HCT116 (cell line): ENCODE measurements around the gene GATAD2A. TPM values are rescaled to one million over a fixed set of nuclear protein-coding genes. Genes with fewer than 3 reads are reported as not detected.
"Not testable (repeated sequence)": the region's sequence is repeated elsewhere in the genome, so short reads cannot be mapped to it uniquely, and the experiment has no call there.

ENCODE experiments used
- ATAC-seq: fragments of 200-7000 bp; cut with Tn5 transposase; 2 replicates; pipeline ENCODE4 v1.9.1; 2020; ENCODE audit warnings: mild to moderate bottlenecking, moderate library complexity
- BruUV-seq: library from RNA; stranded (reverse); fragments of 400-500 nt; replicated peaks from 2 replicates; lab custom pipeline; 2021; lab: Mats Ljungman, UMichigan
- CTCF ChIA-PET: fragments of 300-600 bp; sonication (Branson Sonifier 250); formaldehyde crosslinking; loops from one replicate; lab custom pipeline; 2021; ENCODE audit warnings: antibody characterized with exemption; lab: Charles Lee
- POLR2A ChIA-PET: fragments of 300-600, 350-600 bp; sonication (Branson Sonifier 250); formaldehyde crosslinking; loops from one replicate; lab custom pipeline; 2021; ENCODE audit warnings: antibody characterized with exemption; lab: Charles Lee
- RAD21 ChIA-PET, 2 experiments: fragments of 300-600 bp; sonication (Branson Sonifier 250); formaldehyde crosslinking; loops; one replicate each; lab custom pipeline; 2023; ENCODE audit warnings: low total read pairs in 2 of 2; ENCODE audit not compliant: uncharacterized antibody in 2 of 2, unreplicated experiment in 2 of 2, low non-redundant PET in 1 of 2; lab: Charles Lee
- DNase-seq: peaks from one replicate; pipeline ENCODE4 v3.0.0-alpha.2; 2010; ENCODE audit warnings: low read depth, low spot score
- H2AFZ ChIP-seq: fragments of 200-600 bp; shearing (Covaris generic), sonication (generic); 2 replicates; pipeline ENCODE4 v1.6.1; 2017; ENCODE audit warnings: low read depth, mixed run types, mixed read lengths, antibody characterized with exemption, low read length; ENCODE audit not compliant: poor library complexity, severe bottlenecking
- H3K27ac ChIP-seq: 2 replicates; pipeline ENCODE4 v1.5.1; 2012; ENCODE audit warnings: low read depth, low read length
- H3K27me3 ChIP-seq: fragments of 200-600 bp; sonication (generic); 2 replicates; pipeline ENCODE4 v1.6.1; 2016; ENCODE audit warnings: mixed run types, low read length, mixed read lengths; ENCODE audit not compliant: insufficient read depth
- H3K36me3 ChIP-seq, 2 experiments: fragments of 200-500 bp in 1 of 2; fragments of 200-600 bp in 1 of 2; sonication (Bioruptor generic) in 1 of 2; sonication (generic) in 1 of 2; 2 replicates each; pipeline versions ENCODE4 v1.5.1 to v1.6.1; 2014 to 2016; ENCODE audit warnings: low read length in 2 of 2, inconsistent platforms in 1 of 2, mixed read lengths in 1 of 2, mixed run types in 1 of 2; ENCODE audit not compliant: insufficient read depth in 2 of 2, control insufficient read depth in 1 of 2
- H3K4me1 ChIP-seq, 2 experiments: fragments of 200-600 bp in 1 of 2; sonication (generic) in 1 of 2; 2 replicates each; pipeline versions ENCODE4 v1.5.1 to v1.6.1; 2012 to 2017; ENCODE audit warnings: low read length in 2 of 2, inconsistent platforms in 1 of 2, mild to moderate bottlenecking in 1 of 2, mixed read lengths in 1 of 2, mixed run types in 1 of 2, moderate library complexity in 1 of 2; ENCODE audit not compliant: insufficient read depth in 2 of 2, control insufficient read depth in 1 of 2
- H3K4me2 ChIP-seq: fragments of 200-600 bp; sonication (generic); 2 replicates; pipeline ENCODE4 v1.6.1; 2017; ENCODE audit warnings: mixed run types, low read length, mixed read lengths
- H3K4me3 ChIP-seq, 2 experiments: fragments of 200-600 bp in 1 of 2; sonication (generic) in 1 of 2; replicated peaks in 1 of 2; 2 replicates each; pipeline ENCODE4 v1.5.1; 2011 to 2016; ENCODE audit warnings: low read length in 2 of 2, control low read depth in 1 of 2, low read depth in 1 of 2, mild to moderate bottlenecking in 1 of 2, mixed read lengths in 1 of 2, mixed run types in 1 of 2
- H3K79me2 ChIP-seq: fragments of 200-600 bp; sonication (generic); 2 replicates; pipeline ENCODE4 v1.6.1; 2017; ENCODE audit warnings: mild to moderate bottlenecking, mixed run types, low read length, moderate library complexity, mixed read lengths; ENCODE audit not compliant: insufficient read depth
- H3K9ac ChIP-seq: fragments of 200-600 bp; sonication (generic); 2 replicates; pipeline ENCODE4 v1.6.1; 2016; ENCODE audit warnings: low read length, mixed read lengths
- H3K9me2 ChIP-seq: fragments of 200-600 bp; sonication (generic), shearing (Covaris generic); 2 replicates; pipeline ENCODE4 v1.6.1; 2017; ENCODE audit warnings: mixed run types, mild to moderate bottlenecking, moderate library complexity; ENCODE audit not compliant: insufficient read depth
- H3K9me3 ChIP-seq, 2 experiments: fragments of 200-500 bp in 1 of 2; fragments of 200-600 bp in 1 of 2; sonication (Bioruptor generic) in 1 of 2; sonication (generic) in 1 of 2; 2 replicates each; pipeline ENCODE4 v1.6.1; 2014 to 2017; ENCODE audit warnings: low read length in 2 of 2, mixed read lengths in 2 of 2, inconsistent platforms in 1 of 2, low read depth in 1 of 2, mild to moderate bottlenecking in 1 of 2, mixed run types in 1 of 2, moderate library complexity in 1 of 2; ENCODE audit not compliant: control insufficient read depth in 1 of 2, insufficient read depth in 1 of 2
- H4K20me1 ChIP-seq: fragments of 200-600 bp; sonication (generic), shearing (Covaris generic); 2 replicates; pipeline ENCODE4 v1.6.1; 2017; ENCODE audit warnings: mixed run types, mild to moderate bottlenecking, moderate library complexity; ENCODE audit not compliant: insufficient read depth
- EZH2phosphoT487 ChIP-seq: fragments of 200-600 bp; IDR thresholded peaks from 2 replicates; pipeline ENCODE4 v1.6.1; 2018; ENCODE audit warnings: antibody characterized with exemption, borderline replicate concordance
- FOSL1 ChIP-seq: IDR thresholded peaks from 2 replicates; pipeline ENCODE4 v1.6.1; 2012; ENCODE audit warnings: low read depth
- JUND ChIP-seq: IDR thresholded peaks from 2 replicates; pipeline ENCODE4 v1.6.1; 2012
- POLR2AphosphoS5 ChIP-seq: IDR thresholded peaks from 2 replicates; pipeline ENCODE4 v1.6.1; 2011; ENCODE audit warnings: mild to moderate bottlenecking, low read depth, low read length, moderate library complexity
- ZBTB33 ChIP-seq: IDR thresholded peaks from 2 replicates; pipeline ENCODE4 v1.6.1; 2011; ENCODE audit warnings: mild to moderate bottlenecking, low read length, moderate library complexity; ENCODE audit not compliant: insufficient replicate concordance; ENCODE audit errors: extremely low read depth
- ZFX ChIP-seq: fragments of 450-650 bp; IDR thresholded peaks from 2 replicates; pipeline ENCODE4 v1.6.1; 2017
- ZNF274 ChIP-seq: fragments of 200-500 bp; sonication (Bioruptor generic); IDR thresholded peaks from 2 replicates; pipeline ENCODE4 v1.6.1; 2014; ENCODE audit warnings: mild to moderate bottlenecking, low read depth, low read length, inconsistent platforms
- intact Hi-C: fragments of 100-400 bp; cut with micrococcal nuclease; formaldehyde crosslinking; loops from 2 replicates; pipeline ENCODE4 v1.10.0; 2022
- total RNA-seq: library from RNA; stranded (reverse); gene quantifications from one replicate; pipeline ENCODE4 v1.2.1, GENCODE V29; 2021; ENCODE audit not compliant: unreplicated experiment
- TF ChIP-seq, protein P1 (sequence below): IDR thresholded peaks from 2 replicates; pipeline ENCODE4 v1.6.1; 2012; ENCODE audit warnings: low read depth

Gene GATAD2A
- total RNA-seq, 1 experiment from 2014 or later = 130 TPM

DNA sequence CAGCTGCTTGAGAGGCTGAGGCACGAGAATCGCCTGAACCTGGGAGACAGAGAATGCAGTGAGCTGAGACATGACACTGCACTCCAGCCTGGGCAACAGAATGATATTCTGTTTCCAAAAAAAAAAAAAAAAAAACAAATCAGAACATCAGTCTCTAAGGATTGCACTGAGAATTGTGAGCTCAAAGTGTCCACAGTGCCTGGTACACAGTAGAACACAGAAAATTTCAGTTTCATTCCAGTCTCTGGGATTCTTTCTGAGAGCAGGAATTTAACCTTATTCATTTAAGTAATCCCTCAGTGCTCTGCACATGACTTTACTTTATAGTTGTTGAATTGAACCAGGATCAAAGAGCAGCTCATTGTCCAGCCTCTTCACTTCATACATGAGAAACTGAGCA is 25.9 kb upstream of the GATAD2A start (continued):
- TF ChIP-seq ZBTB33 (no peak), ZFX (no peak), EZH2phosphoT487 (no peak), JUND (no peak), ZNF274 (no peak), FOSL1 (no peak), POLR2AphosphoS5 (no peak)
- TF ChIP-seq, protein P1, sequence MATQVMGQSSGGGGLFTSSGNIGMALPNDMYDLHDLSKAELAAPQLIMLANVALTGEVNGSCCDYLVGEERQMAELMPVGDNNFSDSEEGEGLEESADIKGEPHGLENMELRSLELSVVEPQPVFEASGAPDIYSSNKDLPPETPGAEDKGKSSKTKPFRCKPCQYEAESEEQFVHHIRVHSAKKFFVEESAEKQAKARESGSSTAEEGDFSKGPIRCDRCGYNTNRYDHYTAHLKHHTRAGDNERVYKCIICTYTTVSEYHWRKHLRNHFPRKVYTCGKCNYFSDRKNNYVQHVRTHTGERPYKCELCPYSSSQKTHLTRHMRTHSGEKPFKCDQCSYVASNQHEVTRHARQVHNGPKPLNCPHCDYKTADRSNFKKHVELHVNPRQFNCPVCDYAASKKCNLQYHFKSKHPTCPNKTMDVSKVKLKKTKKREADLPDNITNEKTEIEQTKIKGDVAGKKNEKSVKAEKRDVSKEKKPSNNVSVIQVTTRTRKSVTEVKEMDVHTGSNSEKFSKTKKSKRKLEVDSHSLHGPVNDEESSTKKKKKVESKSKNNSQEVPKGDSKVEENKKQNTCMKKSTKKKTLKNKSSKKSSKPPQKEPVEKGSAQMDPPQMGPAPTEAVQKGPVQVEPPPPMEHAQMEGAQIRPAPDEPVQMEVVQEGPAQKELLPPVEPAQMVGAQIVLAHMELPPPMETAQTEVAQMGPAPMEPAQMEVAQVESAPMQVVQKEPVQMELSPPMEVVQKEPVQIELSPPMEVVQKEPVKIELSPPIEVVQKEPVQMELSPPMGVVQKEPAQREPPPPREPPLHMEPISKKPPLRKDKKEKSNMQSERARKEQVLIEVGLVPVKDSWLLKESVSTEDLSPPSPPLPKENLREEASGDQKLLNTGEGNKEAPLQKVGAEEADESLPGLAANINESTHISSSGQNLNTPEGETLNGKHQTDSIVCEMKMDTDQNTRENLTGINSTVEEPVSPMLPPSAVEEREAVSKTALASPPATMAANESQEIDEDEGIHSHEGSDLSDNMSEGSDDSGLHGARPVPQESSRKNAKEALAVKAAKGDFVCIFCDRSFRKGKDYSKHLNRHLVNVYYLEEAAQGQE = no peak

DNA sequence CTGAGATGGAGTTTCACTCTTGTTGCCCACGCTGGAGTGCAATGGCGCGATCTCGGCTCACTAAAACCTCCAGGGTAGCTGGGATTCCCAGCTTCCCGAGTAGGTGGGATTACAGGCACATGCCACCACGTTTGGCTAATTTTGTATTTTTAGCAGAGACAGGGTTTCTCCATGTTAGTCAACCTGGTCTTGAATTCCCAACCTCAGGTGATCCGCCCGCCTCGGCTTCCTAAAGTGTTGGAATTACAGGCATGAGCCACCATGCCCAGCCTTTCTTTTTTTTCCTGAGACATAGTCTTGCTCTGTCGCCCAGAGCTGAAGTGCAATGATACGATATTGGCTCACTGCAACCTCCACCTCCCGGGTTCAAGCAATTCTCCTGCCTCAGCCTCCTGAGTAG is 25.2 kb upstream of the GATAD2A start:
- POLR2A ChIA-PET = interaction anchor here (1.2 to 1.9 kb wide), 2 partner anchors 8 to 16 kb away, joined by 3 to 6 read pairs; no protein-coding TSS in a partner anchor
- CTCF ChIA-PET, H2AFZ ChIP-seq: not testable (repeated sequence)

More for the DNA sequence above, 25.2 kb upstream of the GATAD2A start:
- H3K27me3 ChIP-seq, ATAC-seq, H4K20me1 ChIP-seq, H3K79me2 ChIP-seq, DNase-seq, BruUV-seq, H3K9ac ChIP-seq, H3K4me3 ChIP-seq, H3K9me3 ChIP-seq, intact Hi-C loops, H3K4me2 ChIP-seq, H3K9me2 ChIP-seq, H3K36me3 ChIP-seq, RAD21 ChIA-PET, H3K27ac ChIP-seq: not testable (repeated sequence)
- peaks cover 41 to 63% of the 10 kb centered on the region in 2 experiments for H3K4me1 ChIP-seq
